Keratinocyte (primary cell): Measurements from ENCODE around the gene PDE9A. TPM values are rescaled to one million over a fixed set of nuclear protein-coding genes. Genes with fewer than 3 reads are reported as not detected.

Experiments used
- DNase-seq: peaks from one replicate; pipeline ENCODE4 v3.0.0-alpha.2; 2011; ENCODE audit warnings: low read depth, missing footprints, low spot score
- FAIRE-seq: peaks from 2 replicates; lab custom pipeline; 2011; peaks lifted over from hg19 to GRCh38; lab: Jason Lieb, UNC
- H2AFZ ChIP-seq: 2 replicates; pipeline ENCODE4 v1.6.0; 2012; ENCODE audit warnings: low read length, control low read depth, inconsistent platforms; ENCODE audit not compliant: control insufficient read depth
- H3K27ac ChIP-seq: 2 replicates; pipeline ENCODE4 v1.5.1; 2011; ENCODE audit warnings: low read length; ENCODE audit not compliant: control insufficient read depth, insufficient read depth
- H3K27me3 ChIP-seq: 3 replicates; pipeline ENCODE4 v1.6.0; 2011; ENCODE audit warnings: low read length; ENCODE audit not compliant: control insufficient read depth, insufficient read depth; ENCODE audit errors: extremely low read depth
- H3K36me3 ChIP-seq, 2 experiments: 2 replicates in 1 of 2; 3 replicates in 1 of 2; pipeline ENCODE4 v1.5.1; 2011; ENCODE audit warnings: low read length in 2 of 2, mild to moderate bottlenecking in 1 of 2; ENCODE audit not compliant: control insufficient read depth in 2 of 2, insufficient read depth in 2 of 2; ENCODE audit errors: extremely low read depth in 1 of 2
- H3K4me1 ChIP-seq: 3 replicates; pipeline ENCODE4 v1.5.1; 2011; ENCODE audit warnings: low read length; ENCODE audit not compliant: control insufficient read depth, insufficient read depth; ENCODE audit errors: extremely low read depth
- H3K4me2 ChIP-seq: 3 replicates; pipeline ENCODE4 v1.6.0; 2011; ENCODE audit warnings: low read depth, low read length; ENCODE audit not compliant: control insufficient read depth, insufficient read depth; ENCODE audit errors: extremely low read depth
- H3K4me3 ChIP-seq, 3 experiments: fragments of 200-600 bp in 1 of 3; sonication (generic) in 1 of 3; 2 replicates in 2 of 3; 3 replicates in 1 of 3; pipeline ENCODE4 v1.5.1; 2011 to 2016; ENCODE audit warnings: low read length in 3 of 3, mild to moderate bottlenecking in 3 of 3, control low read depth in 2 of 3, inconsistent platforms in 1 of 3, low read depth in 1 of 3, mixed read lengths in 1 of 3, mixed run types in 1 of 3, moderate library complexity in 1 of 3; ENCODE audit not compliant: control insufficient read depth in 2 of 3, insufficient read depth in 2 of 3; ENCODE audit errors: extremely low read depth in 1 of 3
- H3K79me2 ChIP-seq: 2 replicates; pipeline ENCODE4 v1.6.0; 2012; ENCODE audit warnings: low read length; ENCODE audit not compliant: control insufficient read depth, insufficient read depth
- H3K9ac ChIP-seq: 3 replicates; pipeline ENCODE4 v1.6.0; 2011; ENCODE audit warnings: low read length; ENCODE audit not compliant: control insufficient read depth, insufficient read depth; ENCODE audit errors: extremely low read depth
- H3K9me1 ChIP-seq: 3 replicates; pipeline ENCODE4 v1.6.0; 2011; ENCODE audit warnings: low read length; ENCODE audit not compliant: control insufficient read depth, insufficient read depth; ENCODE audit errors: extremely low read depth
- H3K9me3 ChIP-seq: 2 replicates; pipeline ENCODE4 v1.5.1; 2012; ENCODE audit warnings: low read depth, low read length; ENCODE audit not compliant: control insufficient read depth
- H4K20me1 ChIP-seq: 3 replicates; pipeline ENCODE4 v1.6.0; 2011; ENCODE audit warnings: low read length; ENCODE audit not compliant: control insufficient read depth, insufficient read depth; ENCODE audit errors: extremely low read depth
- CTCF ChIP-seq, 3 experiments: IDR thresholded peaks in 1 of 3; conservative IDR thresholded peaks in 1 of 3; optimal IDR thresholded peaks in 1 of 3; 2 replicates in 2 of 3; 3 replicates in 1 of 3; pipeline versions ENCODE3 to v1.5.1; 2011; ENCODE audit warnings: low read length in 3 of 3, mild to moderate bottlenecking in 3 of 3, moderate library complexity in 2 of 3, control low read depth in 1 of 3, inconsistent platforms in 1 of 3; ENCODE audit not compliant: insufficient read depth in 2 of 3; ENCODE audit errors: extremely low read depth in 1 of 3
- EZH2 ChIP-seq: IDR thresholded peaks from one replicate; pipeline ENCODE4 v1.6.1; 2012; ENCODE audit warnings: inconsistent platforms, mild to moderate bottlenecking, low read length, moderate library complexity
- dilution Hi-C: fragments of 300-500 bp; cut with MboI; formaldehyde crosslinking; loops from one replicate; pipeline ENCODE4 v1.7.0; 2020; ENCODE audit warnings: low sequenced_read_pairs; ENCODE audit not compliant: extremely low pct_ligation_motif_present
- polyA plus RNA-seq, 5 experiments: library from polyadenylated mRNA; depleted of rRNA in 3 of 5; stranded (reverse) in 3 of 5; stranded (forward) in 1 of 5; unstranded in 1 of 5; fragments of >200 nt; gene quantifications; 1 replicate in 1 of 5; 2 replicates in 3 of 5; 3 replicates in 1 of 5; pipeline versions ENCODE4 v1.2.1 to v1.2.3, GENCODE V29; 2011 to 2012; ENCODE audit warnings: missing spikeins in 2 of 5, low read depth in 1 of 5, low replicate concordance in 1 of 5

PDE9A gene
- polyA plus RNA-seq, 1 donor (not counting 4 experiments of a cell fraction or from before 2014, with no cell fraction given): 0.13 TPM

GRCh38 chr21:42624936-42625335, 28.5 kb upstream of the PDE9A start:
- Histone ChIP-seq H3K4me2 (no peak overlapping the region), H3K4me1 (no peaks in the 10 kb centered on the region), H3K36me3 (no peaks in the 10 kb centered on the region), H3K9ac (no peak overlapping the region), H3K27me3 (peaks cover 21% of the 10 kb centered on the region), H3K4me3 (no peak overlapping the region), H4K20me1 (no peaks in the 10 kb centered on the region), H3K9me3 (no peaks in the 10 kb centered on the region), H3K79me2 (no peaks in the 10 kb centered on the region), H3K27ac (no peak overlapping the region), H3K9me1 (no peaks in the 10 kb centered on the region), H2AFZ (no peak overlapping the region)
- FAIRE-seq: no peak
- no peak for DNase-seq
- TF ChIP-seq EZH2 (no peak), CTCF (optimal IDR thresholded peaks at IDR 0.05 in 1 of 3, IDR thresholded peaks at IDR 0.05 in 1 of 3, conservative IDR thresholded peaks at IDR 0.05 in 1 of 3; ENCODE audit: extremely low read depth in 1 of 3, insufficient read depth in 2 of 3, low read length in 3 of 3) (no peak)
- dilution Hi-C loops: no loop called here

GRCh38 chr21:42626171-42626570, 27.2 kb upstream of the PDE9A start:
- Histone ChIP-seq H2AFZ (no peak overlapping the region), H3K36me3 (no peaks in the 10 kb centered on the region), H4K20me1 (no peaks in the 10 kb centered on the region), H3K4me3 (no peak overlapping the region), H3K79me2 (no peaks in the 10 kb centered on the region), H3K9me3 (no peaks in the 10 kb centered on the region), H3K4me1 (no peaks in the 10 kb centered on the region), H3K27ac (no peak overlapping the region), H3K4me2 (no peak overlapping the region), H3K9me1 (no peaks in the 10 kb centered on the region), H3K27me3 (peaks cover 15% of the 10 kb centered on the region), H3K9ac (no peak overlapping the region)
- dilution Hi-C loops: no loop called here
- FAIRE-seq: no peak
- TF ChIP-seq EZH2 (no peak), CTCF (optimal IDR thresholded peaks at IDR 0.05 in 1 of 3, IDR thresholded peaks at IDR 0.05 in 1 of 3, conservative IDR thresholded peaks at IDR 0.05 in 1 of 3; ENCODE audit: extremely low read depth in 1 of 3, insufficient read depth in 2 of 3, low read length in 3 of 3) (no peak)
- DNase-seq: no peak
